ENCODE results near the gene RTEL1.
"Not testable (repeated sequence)": the region's sequence is repeated elsewhere in the genome, so short reads cannot be mapped to it uniquely, and the experiment has no call there.

RTEL1 gene

DNA sequence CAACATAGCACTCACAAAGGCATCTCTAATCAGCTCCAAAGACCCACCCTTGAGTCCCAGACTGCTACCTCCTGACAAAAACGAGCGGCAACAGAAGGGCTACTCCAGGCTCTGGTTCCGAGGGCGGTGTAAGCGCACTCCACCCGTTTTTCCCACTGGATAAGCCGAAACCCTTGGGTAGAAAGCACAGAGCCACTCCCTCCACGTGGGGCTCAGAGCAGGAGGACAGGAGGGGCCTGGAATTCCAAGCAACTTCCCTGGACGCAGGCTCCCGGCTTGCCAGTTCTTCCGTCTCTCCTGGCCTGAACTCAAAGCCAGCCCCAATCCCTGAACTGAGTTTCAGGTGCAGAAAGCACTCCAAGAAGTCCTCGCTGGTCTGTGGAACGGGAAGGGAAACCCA, 38.6 kb upstream of the RTEL1 start:
- Histone ChIP-seq H3K4me1 (ENCODE audit: insufficient read depth, low read length) (no peaks in the 10 kb centered on the region), H3K4me3 (ENCODE audit: low read length) (no peak overlapping the region), H3K9ac (ENCODE audit: low read depth, low read length) (no peak overlapping the region), H3K27ac (ENCODE audit: low read length) (no peak overlapping the region), H3K9me3 (ENCODE audit: insufficient read depth, low read depth, low read length) (peaks cover 10% of the 10 kb centered on the region; the same call in 1 of the 2 replicates), H3K36me3 (ENCODE audit: insufficient read depth, low read depth, low read length) (peaks cover 34% of the 10 kb centered on the region), H3K27me3 (ENCODE audit: insufficient read depth, low read length) (no peaks in the 10 kb centered on the region)

DNA sequence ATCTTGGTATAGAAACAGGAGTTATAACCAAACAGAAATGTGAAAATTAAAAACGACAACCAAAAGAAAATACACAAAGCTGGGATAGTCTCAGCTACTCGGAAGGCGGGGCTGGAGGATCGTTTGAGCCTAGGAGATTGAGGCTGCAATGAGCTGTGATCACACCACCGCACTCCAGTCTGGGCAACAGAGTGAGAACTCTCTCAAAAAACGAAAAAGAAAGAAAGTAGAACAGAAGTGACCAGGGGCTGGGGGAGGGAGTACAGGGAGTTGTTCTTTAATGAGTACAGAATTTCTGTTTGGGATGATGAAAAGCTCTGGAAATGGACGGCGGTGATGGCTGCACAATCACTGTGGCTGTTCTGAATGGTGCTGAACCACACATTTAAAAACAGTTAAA, 37.1 kb upstream of the RTEL1 start:
- Histone ChIP-seq H3K27ac (ENCODE audit: low read length) (no peak overlapping the region), H3K36me3 (ENCODE audit: insufficient read depth, low read depth, low read length) (peaks cover 26% of the 10 kb centered on the region), H3K27me3 (ENCODE audit: insufficient read depth, low read length) (no peaks in the 10 kb centered on the region), H3K4me3 (ENCODE audit: low read length) (no peak overlapping the region), H3K9ac (ENCODE audit: low read depth, low read length) (no peak overlapping the region), H3K9me3 (ENCODE audit: insufficient read depth, low read depth, low read length) (no peaks in the 10 kb centered on the region), H3K4me1 (ENCODE audit: insufficient read depth, low read length) (no peaks in the 10 kb centered on the region)

GRCh38 chr20:63622096-63622495, 36.0 kb upstream of the RTEL1 start:
- no peak overlapping the region for H3K9ac ChIP-seq (ENCODE audit: low read depth, low read length)
- H3K36me3 ChIP-seq (ENCODE audit: insufficient read depth, low read depth, low read length), result peaks cover 16% of the 10 kb centered on the region
- no peaks in the 10 kb centered on the region for H3K9me3 ChIP-seq (ENCODE audit: insufficient read depth, low read depth, low read length)
- no peak overlapping the region for H3K4me3 ChIP-seq (ENCODE audit: low read length)
- H3K4me1 ChIP-seq (ENCODE audit: insufficient read depth, low read length), result no peaks in the 10 kb centered on the region
- no peaks in the 10 kb centered on the region for H3K27me3 ChIP-seq (ENCODE audit: insufficient read depth, low read length)
- no peak overlapping the region for H3K27ac ChIP-seq (ENCODE audit: low read length)

DNA sequence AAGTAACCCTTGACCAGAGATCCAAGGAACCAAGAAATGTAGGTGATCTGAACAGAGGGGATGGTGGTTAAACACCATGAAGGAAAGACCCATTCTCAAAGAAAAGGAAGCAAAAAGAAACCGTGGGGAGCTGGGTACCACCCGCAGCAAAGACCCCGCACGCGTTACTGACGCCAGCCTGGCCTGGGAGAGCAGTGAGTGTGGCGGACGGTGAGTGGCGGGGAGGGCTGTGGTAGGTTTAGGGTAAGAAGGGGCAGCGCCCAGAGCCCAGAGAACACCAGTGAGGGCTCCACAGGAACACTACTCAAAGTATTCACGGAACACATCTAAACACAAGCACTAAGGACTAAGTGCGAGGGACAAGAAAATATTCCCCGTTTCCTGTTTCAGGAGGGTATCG, 35.4 kb upstream of the RTEL1 start:
- Histone ChIP-seq H3K27ac (ENCODE audit: low read length) (no peak overlapping the region), H3K4me1 (ENCODE audit: insufficient read depth, low read length) (no peaks in the 10 kb centered on the region), H3K36me3 (ENCODE audit: insufficient read depth, low read depth, low read length) (peaks cover 11% of the 10 kb centered on the region), H3K9ac (ENCODE audit: low read depth, low read length) (no peak overlapping the region), H3K9me3 (ENCODE audit: insufficient read depth, low read depth, low read length) (no peaks in the 10 kb centered on the region), H3K27me3 (ENCODE audit: insufficient read depth, low read length) (no peaks in the 10 kb centered on the region), H3K4me3 (ENCODE audit: low read length) (no peak overlapping the region)

GRCh38 chr20:63624486-63624885, 33.6 kb upstream of the RTEL1 start:
- H3K27me3 ChIP-seq (ENCODE audit: insufficient read depth, low read length), result no peaks in the 10 kb centered on the region
- H3K9me3 ChIP-seq (ENCODE audit: insufficient read depth, low read depth, low read length), result no peaks in the 10 kb centered on the region
- no peak overlapping the region for H3K9ac ChIP-seq (ENCODE audit: low read depth, low read length)
- no peaks in the 10 kb centered on the region for H3K36me3 ChIP-seq (ENCODE audit: insufficient read depth, low read depth, low read length)
- H3K4me3 ChIP-seq (ENCODE audit: low read length), result no peak overlapping the region
- H3K4me1 ChIP-seq (ENCODE audit: insufficient read depth, low read length), result no peaks in the 10 kb centered on the region
- H3K27ac ChIP-seq (ENCODE audit: low read length), result no peak overlapping the region

DNA sequence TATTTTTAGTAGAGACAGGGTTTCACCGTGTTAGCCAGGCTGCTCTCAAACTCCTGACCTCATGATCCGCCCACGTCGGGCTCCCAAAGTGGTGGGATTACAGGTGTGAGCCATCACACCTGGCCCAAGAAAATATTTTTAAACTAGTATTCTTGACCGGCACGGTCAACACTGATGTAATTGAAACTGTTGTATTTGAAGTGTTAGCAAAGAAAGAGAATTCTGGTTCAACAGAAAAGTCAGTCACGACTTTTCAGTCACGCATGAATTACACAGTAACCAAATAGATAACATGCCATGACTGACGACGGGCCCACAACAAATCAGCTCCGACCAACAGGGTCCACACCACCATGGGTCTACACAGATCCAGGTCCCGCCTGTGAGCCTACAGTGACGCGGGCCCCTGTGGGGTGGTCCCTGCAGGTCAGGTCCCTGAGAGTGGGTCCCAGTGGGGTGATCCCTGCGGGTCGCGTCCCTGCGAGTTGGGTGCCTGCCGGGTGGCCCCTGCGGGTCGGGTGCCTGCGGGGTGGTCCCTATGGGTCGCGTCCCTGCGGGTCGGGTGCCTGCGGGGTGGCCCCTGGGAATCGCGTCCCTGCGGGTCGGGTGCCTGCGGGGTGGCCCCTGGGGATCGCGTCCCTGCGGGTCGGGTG, 32.2 kb upstream of the RTEL1 start:
- H3K27me3 ChIP-seq (ENCODE audit: insufficient read depth, low read length), result no peaks in the 10 kb centered on the region
- peak overlapping the region; percentile 3 for H3K27ac ChIP-seq (ENCODE audit: low read length)

GRCh38 chr20:63626424-63627128, 31.5 kb upstream of the RTEL1 start, which contains the start of gene GMEB2:
Gene GMEB2, minus strand, starts transcription at chr20:63627101. Its CDS starts 7,704 bp downstream, at chr20:63619397.
- H3K27ac ChIP-seq (ENCODE audit: low read length), result peak within 1 kb of the TSS; percentile 3
- H3K36me3 ChIP-seq (ENCODE audit: insufficient read depth, low read depth, low read length), result no peaks in the 10 kb centered on the region
- H3K9ac ChIP-seq (ENCODE audit: low read depth, low read length), result peak within 1 kb of the TSS; percentile 93; the same call in 1 of the 2 replicates
- peak within 1 kb of the TSS; percentile 87 for H3K4me3 ChIP-seq (ENCODE audit: low read length)
- no peaks in the 10 kb centered on the region for H3K27me3 ChIP-seq (ENCODE audit: insufficient read depth, low read length)
- H3K9me3 ChIP-seq (ENCODE audit: insufficient read depth, low read depth, low read length), result no peaks in the 10 kb centered on the region
- no peaks in the 10 kb centered on the region for H3K4me1 ChIP-seq (ENCODE audit: insufficient read depth, low read length)

More for the DNA sequence above, 32.2 kb upstream of the RTEL1 start:
- H3K4me3 ChIP-seq (ENCODE audit: low read length), result peak overlapping the region; percentile 87
- H3K9ac ChIP-seq (ENCODE audit: low read depth, low read length), result peak overlapping the region; percentile 93; the same call in 1 of the 2 replicates
- H3K9me3 ChIP-seq (ENCODE audit: insufficient read depth, low read depth, low read length), result no peaks in the 10 kb centered on the region
- no peaks in the 10 kb centered on the region for H3K36me3 ChIP-seq (ENCODE audit: insufficient read depth, low read depth, low read length)
- no peaks in the 10 kb centered on the region for H3K4me1 ChIP-seq (ENCODE audit: insufficient read depth, low read length)

- Histone ChIP-seq H3K4me3 (ENCODE audit: low read length) (peak overlapping the region; percentile 82), H3K27me3 (ENCODE audit: insufficient read depth, low read length) (no peaks in the 10 kb centered on the region), H3K9me3 (ENCODE audit: insufficient read depth, low read depth, low read length) (no peaks in the 10 kb centered on the region), H3K4me1 (ENCODE audit: insufficient read depth, low read length) (no peaks in the 10 kb centered on the region), H3K9ac (ENCODE audit: low read depth, low read length) (peak overlapping the region; percentile 76; the same call in 1 of the 2 replicates), H3K27ac (ENCODE audit: low read length) (no peak overlapping the region), H3K36me3 (ENCODE audit: insufficient read depth, low read depth, low read length) (no peaks in the 10 kb centered on the region)
These were observed 30.9 kb upstream of the RTEL1 start for GRCh38 chr20:63627129-63627750.

DNA sequence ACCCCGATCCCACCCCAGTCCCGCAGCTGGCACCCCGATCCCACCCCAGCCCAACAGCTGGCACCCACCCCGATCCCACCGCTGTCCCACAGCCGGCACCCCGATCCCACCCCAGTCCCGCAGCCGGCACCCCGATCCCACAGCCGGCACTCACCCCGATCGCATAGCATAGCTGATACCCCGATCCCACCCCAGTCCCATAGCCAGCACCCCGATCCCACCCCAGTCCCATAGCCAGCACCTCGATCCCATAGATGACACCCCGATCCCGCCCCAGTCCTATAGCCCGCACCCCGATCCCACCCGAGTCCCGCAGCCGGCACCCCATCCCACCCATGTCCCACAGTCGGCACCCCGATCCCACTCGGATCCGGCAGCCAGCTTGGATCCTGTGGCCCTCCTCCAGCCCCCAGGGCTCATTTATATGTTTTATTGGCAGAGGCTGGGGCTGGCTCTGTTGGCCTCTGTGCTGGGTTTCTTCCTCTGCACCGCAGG, 30.3 kb upstream of the RTEL1 start:
- Histone ChIP-seq H3K9ac (ENCODE audit: low read depth, low read length) (no peak overlapping the region), H3K4me1 (ENCODE audit: insufficient read depth, low read length) (no peaks in the 10 kb centered on the region)

GRCh38 chr20:63628246-63628975, 29.7 kb upstream of the RTEL1 start:
- Histone ChIP-seq H3K9ac (ENCODE audit: low read depth, low read length) (no peak overlapping the region), H3K9me3 (ENCODE audit: insufficient read depth, low read depth, low read length) (no peaks in the 10 kb centered on the region), H3K27ac (ENCODE audit: low read length) (no peak overlapping the region), H3K36me3 (ENCODE audit: insufficient read depth, low read depth, low read length) (no peaks in the 10 kb centered on the region), H3K4me1 (ENCODE audit: insufficient read depth, low read length) (no peaks in the 10 kb centered on the region), H3K4me3 (ENCODE audit: low read length) (no peak overlapping the region), H3K27me3 (ENCODE audit: insufficient read depth, low read length) (no peaks in the 10 kb centered on the region)

More for the DNA sequence above, 30.3 kb upstream of the RTEL1 start:
- Histone ChIP-seq H3K36me3 (ENCODE audit: insufficient read depth, low read depth, low read length) (no peaks in the 10 kb centered on the region), H3K27ac (ENCODE audit: low read length) (no peak overlapping the region), H3K27me3 (ENCODE audit: insufficient read depth, low read length) (no peaks in the 10 kb centered on the region), H3K4me3 (ENCODE audit: low read length) (peak overlapping the region; percentile 82), H3K9me3 (ENCODE audit: insufficient read depth, low read depth, low read length) (no peaks in the 10 kb centered on the region)

DNA sequence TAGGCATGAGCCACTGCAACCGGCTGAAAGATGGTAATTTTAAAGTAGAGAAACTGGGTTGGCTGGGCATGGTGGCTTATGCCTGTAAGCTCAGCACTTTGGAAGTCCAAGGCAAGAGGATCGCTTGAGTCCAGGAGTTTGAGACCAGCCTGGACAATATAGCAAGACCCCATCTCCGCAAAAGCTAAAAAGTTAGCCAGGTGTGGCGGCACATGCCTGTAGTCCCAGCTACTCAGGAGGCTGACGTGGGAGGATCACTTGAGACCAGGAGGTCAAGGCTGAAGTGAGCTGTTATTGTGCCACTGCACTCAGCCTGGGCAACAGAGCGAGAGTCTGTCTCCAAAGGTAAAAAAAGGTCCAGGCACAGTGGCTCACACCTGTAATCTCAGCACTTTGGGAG, 27.2 kb upstream of the RTEL1 start:
- not testable (repeated sequence) for H3K27me3 ChIP-seq (ENCODE audit: insufficient read depth, low read length); H3K4me1 ChIP-seq (ENCODE audit: insufficient read depth, low read length); H3K4me3 ChIP-seq (ENCODE audit: low read length); H3K9me3 ChIP-seq (ENCODE audit: insufficient read depth, low read depth, low read length); H3K9ac ChIP-seq (ENCODE audit: low read depth, low read length); H3K27ac ChIP-seq (ENCODE audit: low read length); H3K36me3 ChIP-seq (ENCODE audit: insufficient read depth, low read depth, low read length)

Data from iPS-20b (cell line).